Prostate gland (tissue), 2 donors: Measurements from ENCODE around the gene TLE6.

Experiments
- POLR2A ChIP-seq: fragments of 450-650 bp; IDR thresholded peaks from one replicate; pipeline ENCODE4 v1.6.1; 2016; ENCODE audit warnings: antibody characterized with exemption, mild to moderate bottlenecking
- POLR2AphosphoS5 ChIP-seq: sonication (generic); formaldehyde crosslinking; IDR thresholded peaks from one replicate; pipeline ENCODE4 v1.6.1; 2017; ENCODE audit warnings: antibody characterized with exemption
- TF ChIP-seq, protein P1 (sequence below), 4 experiments: fragments of 200-600 bp in 2 of 4; fragments of 450-650 bp in 2 of 4; sonication (generic) in 2 of 4; IDR thresholded peaks; 1 replicate in 3 of 4; 2 replicates in 1 of 4; pipeline ENCODE4 v1.5.1; 2016 to 2019; ENCODE audit warnings: antibody characterized with exemption in 4 of 4, mild to moderate bottlenecking in 2 of 4, moderate library complexity in 2 of 4

- no peak for TF ChIP-seq POLR2A
- TF ChIP-seq, protein P1, sequence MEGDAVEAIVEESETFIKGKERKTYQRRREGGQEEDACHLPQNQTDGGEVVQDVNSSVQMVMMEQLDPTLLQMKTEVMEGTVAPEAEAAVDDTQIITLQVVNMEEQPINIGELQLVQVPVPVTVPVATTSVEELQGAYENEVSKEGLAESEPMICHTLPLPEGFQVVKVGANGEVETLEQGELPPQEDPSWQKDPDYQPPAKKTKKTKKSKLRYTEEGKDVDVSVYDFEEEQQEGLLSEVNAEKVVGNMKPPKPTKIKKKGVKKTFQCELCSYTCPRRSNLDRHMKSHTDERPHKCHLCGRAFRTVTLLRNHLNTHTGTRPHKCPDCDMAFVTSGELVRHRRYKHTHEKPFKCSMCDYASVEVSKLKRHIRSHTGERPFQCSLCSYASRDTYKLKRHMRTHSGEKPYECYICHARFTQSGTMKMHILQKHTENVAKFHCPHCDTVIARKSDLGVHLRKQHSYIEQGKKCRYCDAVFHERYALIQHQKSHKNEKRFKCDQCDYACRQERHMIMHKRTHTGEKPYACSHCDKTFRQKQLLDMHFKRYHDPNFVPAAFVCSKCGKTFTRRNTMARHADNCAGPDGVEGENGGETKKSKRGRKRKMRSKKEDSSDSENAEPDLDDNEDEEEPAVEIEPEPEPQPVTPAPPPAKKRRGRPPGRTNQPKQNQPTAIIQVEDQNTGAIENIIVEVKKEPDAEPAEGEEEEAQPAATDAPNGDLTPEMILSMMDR (IDR thresholded peaks at IDR 0.05): no peak
- no peak for TF ChIP-seq POLR2AphosphoS5
Measured at GRCh38 chr19:3006075-3006767, 28.9 kb downstream of the TLE6 start.
